Right lobe of liver (tissue), 4 donors: Measurements from ENCODE around the gene FHDC1.

Source experiments
- POLR2A ChIP-seq: fragments of 450-650 bp; IDR thresholded peaks from one replicate; pipeline ENCODE4 v1.6.1; 2017; ENCODE audit warnings: antibody characterized with exemption, mild to moderate bottlenecking
- TF ChIP-seq, protein P1 (sequence below), 4 donors: fragments of 200-600 bp in 3 of 4; fragments of 450-650 bp in 1 of 4; IDR thresholded peaks; one replicate each; pipeline versions ENCODE4 v1.5.1 to v1.8.0; 2016 to 2022; ENCODE audit warnings: antibody characterized with exemption in 4 of 4, mild to moderate bottlenecking in 2 of 4
- donor health status: DM: no; HTN: no; CAD: no.
- donor health status: DM: no; HTN: no; CAD: no.
- donor health status: DM: no; HTN: yes; CAD: no.

DNA sequence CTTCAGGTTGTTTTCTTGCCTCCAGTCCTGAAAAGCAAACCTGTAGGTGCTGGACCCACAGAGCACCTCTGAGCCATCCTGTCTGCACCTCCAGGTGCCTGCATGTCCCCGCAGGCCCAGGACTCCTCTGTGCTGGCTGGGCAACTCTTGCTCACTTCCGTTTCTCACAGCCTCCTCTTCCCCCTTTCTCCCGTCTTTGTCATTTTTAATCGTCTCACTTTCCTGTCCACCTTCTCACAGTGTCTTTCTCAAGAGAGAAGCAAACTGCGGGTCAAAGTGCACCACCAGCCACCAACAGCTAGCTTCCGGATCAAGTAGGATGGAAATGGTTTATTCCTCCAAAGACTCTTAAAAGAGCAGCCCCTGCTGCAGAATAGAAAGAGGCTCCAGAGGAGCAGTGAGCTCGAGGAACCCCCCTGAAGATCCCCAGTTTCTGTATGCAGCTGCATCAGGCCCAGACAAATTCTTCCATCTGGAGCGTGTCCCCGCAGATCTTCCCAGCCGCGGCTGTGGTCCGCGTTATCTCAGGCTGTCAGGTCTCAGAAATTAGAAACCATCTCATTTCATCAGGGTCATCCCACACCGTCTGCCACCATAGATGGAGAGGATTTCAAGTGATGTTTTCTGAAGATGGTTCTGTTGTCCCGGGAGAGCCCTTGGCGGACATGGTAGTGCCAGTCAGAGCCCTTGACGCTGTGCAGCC is 87.7 kb downstream of the FHDC1 start:
- TF ChIP-seq, protein P1, sequence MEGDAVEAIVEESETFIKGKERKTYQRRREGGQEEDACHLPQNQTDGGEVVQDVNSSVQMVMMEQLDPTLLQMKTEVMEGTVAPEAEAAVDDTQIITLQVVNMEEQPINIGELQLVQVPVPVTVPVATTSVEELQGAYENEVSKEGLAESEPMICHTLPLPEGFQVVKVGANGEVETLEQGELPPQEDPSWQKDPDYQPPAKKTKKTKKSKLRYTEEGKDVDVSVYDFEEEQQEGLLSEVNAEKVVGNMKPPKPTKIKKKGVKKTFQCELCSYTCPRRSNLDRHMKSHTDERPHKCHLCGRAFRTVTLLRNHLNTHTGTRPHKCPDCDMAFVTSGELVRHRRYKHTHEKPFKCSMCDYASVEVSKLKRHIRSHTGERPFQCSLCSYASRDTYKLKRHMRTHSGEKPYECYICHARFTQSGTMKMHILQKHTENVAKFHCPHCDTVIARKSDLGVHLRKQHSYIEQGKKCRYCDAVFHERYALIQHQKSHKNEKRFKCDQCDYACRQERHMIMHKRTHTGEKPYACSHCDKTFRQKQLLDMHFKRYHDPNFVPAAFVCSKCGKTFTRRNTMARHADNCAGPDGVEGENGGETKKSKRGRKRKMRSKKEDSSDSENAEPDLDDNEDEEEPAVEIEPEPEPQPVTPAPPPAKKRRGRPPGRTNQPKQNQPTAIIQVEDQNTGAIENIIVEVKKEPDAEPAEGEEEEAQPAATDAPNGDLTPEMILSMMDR (IDR thresholded peaks at IDR 0.05), result no peak
- no peak for TF ChIP-seq POLR2A
